ENCODE data around the gene CIDEC. TPM values are rescaled to one million over a fixed set of nuclear protein-coding genes. Genes with fewer than 3 reads are reported as not detected.

CIDEC gene
- total and polyA plus RNA-seq, 9 of the 15 experiments (the other 6 are each of a cell fraction or from before 2014, with no cell fraction given): not detected

GRCh38 chr3:9916734-9917680, 37.0 kb upstream of the CIDEC start, which contains the start of gene IL17RC (continued):
- TF ChIP-seq CXXC5 (CRISPR knock-in tag; IDR thresholded peaks at IDR 0.05) (peak; percentile 35; the same call in 1 of the 2 replicates), LCOR (CRISPR knock-in tag; IDR thresholded peaks at IDR 0.05) (0 out of 2 replicates have a peak, but pooled peaks have one; percentile 43), NFIC (IDR thresholded peaks at IDR 0.05) (peak; percentile 31), MNT (conservative IDR thresholded peaks at IDR 0.05) (peak in 1 of 2 experiments; percentile 41; a peak in 1 of 4 replicates), RBBP5 (IDR thresholded peaks at IDR 0.05; ENCODE audit: borderline replicate concordance, insufficient read depth, low read length, poor library complexity, severe bottlenecking) (peak; percentile 56), RCOR1 (IDR thresholded peaks at IDR 0.05; ENCODE audit: borderline replicate concordance in 1 of 2, low read depth in 2 of 2, low read length in 2 of 2) (0 out of 4 replicates have a peak, but pooled peaks of 1 of the 2 experiments have one; percentile 10), ZFX (CRISPR knock-in tag; IDR thresholded peaks at IDR 0.05) (peak; percentile 86), ATF7 (IDR thresholded peaks at IDR 0.05) (peak; percentile 69), TBP (optimal IDR thresholded peaks at IDR 0.05; ENCODE audit: low read depth, low read length) (peak; percentile 62), SRF (CRISPR knock-in tag; IDR thresholded peaks at IDR 0.05) (peak in 1 of 2 experiments; percentile 82; a peak in 2 of 4 replicates), ELF1 (tag; IDR thresholded peaks at IDR 0.05) (no peak), NRF1 (conservative IDR thresholded peaks at IDR 0.05 in 1 of 2, IDR thresholded peaks at IDR 0.05 in 1 of 2) (peak; percentile 25 to 55; a peak in 2 of 4 replicates)
- TF ChIP-seq, protein P1, sequence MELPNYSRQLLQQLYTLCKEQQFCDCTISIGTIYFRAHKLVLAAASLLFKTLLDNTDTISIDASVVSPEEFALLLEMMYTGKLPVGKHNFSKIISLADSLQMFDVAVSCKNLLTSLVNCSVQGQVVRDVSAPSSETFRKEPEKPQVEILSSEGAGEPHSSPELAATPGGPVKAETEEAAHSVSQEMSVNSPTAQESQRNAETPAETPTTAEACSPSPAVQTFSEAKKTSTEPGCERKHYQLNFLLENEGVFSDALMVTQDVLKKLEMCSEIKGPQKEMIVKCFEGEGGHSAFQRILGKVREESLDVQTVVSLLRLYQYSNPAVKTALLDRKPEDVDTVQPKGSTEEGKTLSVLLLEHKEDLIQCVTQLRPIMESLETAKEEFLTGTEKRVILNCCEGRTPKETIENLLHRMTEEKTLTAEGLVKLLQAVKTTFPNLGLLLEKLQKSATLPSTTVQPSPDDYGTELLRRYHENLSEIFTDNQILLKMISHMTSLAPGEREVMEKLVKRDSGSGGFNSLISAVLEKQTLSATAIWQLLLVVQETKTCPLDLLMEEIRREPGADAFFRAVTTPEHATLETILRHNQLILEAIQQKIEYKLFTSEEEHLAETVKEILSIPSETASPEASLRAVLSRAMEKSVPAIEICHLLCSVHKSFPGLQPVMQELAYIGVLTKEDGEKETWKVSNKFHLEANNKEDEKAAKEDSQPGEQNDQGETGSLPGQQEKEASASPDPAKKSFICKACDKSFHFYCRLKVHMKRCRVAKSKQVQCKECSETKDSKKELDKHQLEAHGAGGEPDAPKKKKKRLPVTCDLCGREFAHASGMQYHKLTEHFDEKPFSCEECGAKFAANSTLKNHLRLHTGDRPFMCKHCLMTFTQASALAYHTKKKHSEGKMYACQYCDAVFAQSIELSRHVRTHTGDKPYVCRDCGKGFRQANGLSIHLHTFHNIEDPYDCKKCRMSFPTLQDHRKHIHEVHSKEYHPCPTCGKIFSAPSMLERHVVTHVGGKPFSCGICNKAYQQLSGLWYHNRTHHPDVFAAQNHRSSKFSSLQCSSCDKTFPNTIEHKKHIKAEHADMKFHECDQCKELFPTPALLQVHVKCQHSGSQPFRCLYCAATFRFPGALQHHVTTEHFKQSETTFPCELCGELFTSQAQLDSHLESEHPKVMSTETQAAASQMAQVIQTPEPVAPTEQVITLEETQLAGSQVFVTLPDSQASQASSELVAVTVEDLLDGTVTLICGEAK (IDR thresholded peaks at IDR 0.05): 0 out of 2 replicates have a peak, but pooled peaks have one; percentile 3
- TF ChIP-seq, protein P1 (CRISPR knock-in tag; IDR thresholded peaks at IDR 0.05): no peak
- TF ChIP-seq, protein P2, sequence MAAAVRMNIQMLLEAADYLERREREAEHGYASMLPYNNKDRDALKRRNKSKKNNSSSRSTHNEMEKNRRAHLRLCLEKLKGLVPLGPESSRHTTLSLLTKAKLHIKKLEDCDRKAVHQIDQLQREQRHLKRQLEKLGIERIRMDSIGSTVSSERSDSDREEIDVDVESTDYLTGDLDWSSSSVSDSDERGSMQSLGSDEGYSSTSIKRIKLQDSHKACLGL (CRISPR knock-in tag; IDR thresholded peaks at IDR 0.05; ENCODE audit: borderline replicate concordance, poor library complexity, severe bottlenecking): no peak
